Heart left ventricle (tissue), 13 donors: Measurements from ENCODE around the gene CTNNA3.

ENCODE experiments used
- CTCF ChIP-seq, 12 donors: fragments of 200-600 bp; sonication (generic) in 4 of 12; IDR thresholded peaks; one replicate each; pipeline versions ENCODE4 v1.5.0 to v1.8.0; 2018 to 2022; ENCODE audit warnings: antibody characterized with exemption in 12 of 12, mild to moderate bottlenecking in 5 of 12
- POLR2A ChIP-seq, 2 donors: fragments of 450-650 bp; IDR thresholded peaks; one replicate each; pipeline ENCODE4 v1.6.1; 2017; ENCODE audit warnings: antibody characterized with exemption in 2 of 2, mild to moderate bottlenecking in 2 of 2, moderate library complexity in 2 of 2
- donor health status: ischemic (EF 13 %, LVEDD 7.1; RV severe dilation, severe dysfunction).
- donor health status: DM: no; HTN: yes; CAD: no.
- donor health status: DM: no; HTN: no; CAD: no.
- donor health status: ischemic (EF 25% LVEDD 6.9; RV normal size, moderate dysfunction).
- donor health status: ischemic (EF 25% LVEDD 5.7; RV mildly dilated, moderate dysfunction).
- donor health status: ischemic (EF 35%, LVEDD 5.7; RV mildly dilated, moderate dysfunction).
- donor health status: nonischemic (EF 11% LVEDD 7.7; RV severe dilation, severe dysfunction).
- donor health status: DM: yes; HTN: yes; CAD: no.
- donor health status: PGD.
- donor health status: ischemic (EF 29% LVEDD 5.4; RV normal size, mild dysfunction).
- donor health status: nonischemic (EF 23%, LVEDD 6.1; RV moderate dilation, normal function).

- TF ChIP-seq CTCF (IDR thresholded peaks at IDR 0.05) (no peak), POLR2A (IDR thresholded peaks at IDR 0.05) (no peak)
Measured at GRCh38 chr10:67630904-67631303, 65.1 kb downstream of the CTNNA3 start.
